ENCODE measurements around the gene ICAM2.

Gene ICAM2

DNA sequence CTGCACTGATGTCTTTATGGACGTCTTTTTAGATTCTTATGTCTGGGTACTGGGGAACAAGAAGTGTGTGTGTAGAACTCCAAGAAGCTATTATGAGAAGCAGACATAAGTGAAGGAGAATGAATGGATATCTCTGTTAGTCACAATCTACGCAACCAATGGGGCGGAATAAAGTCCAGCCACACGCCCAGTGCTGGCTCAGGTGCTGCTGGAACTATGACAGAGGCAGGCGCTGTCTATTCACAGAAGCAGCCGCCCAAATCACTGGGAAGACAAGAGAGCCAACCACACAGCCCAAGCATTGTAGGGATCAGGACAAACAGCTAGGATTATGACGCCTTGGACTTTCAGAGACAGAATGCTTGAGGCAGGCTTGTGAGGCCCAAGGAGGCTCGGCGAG, 43.9 kb upstream of the ICAM2 start:
- H3K4me3 ChIP-seq (ENCODE audit: low read depth, low read length): no peak overlapping the region
- TF ChIP-seq, protein P1, sequence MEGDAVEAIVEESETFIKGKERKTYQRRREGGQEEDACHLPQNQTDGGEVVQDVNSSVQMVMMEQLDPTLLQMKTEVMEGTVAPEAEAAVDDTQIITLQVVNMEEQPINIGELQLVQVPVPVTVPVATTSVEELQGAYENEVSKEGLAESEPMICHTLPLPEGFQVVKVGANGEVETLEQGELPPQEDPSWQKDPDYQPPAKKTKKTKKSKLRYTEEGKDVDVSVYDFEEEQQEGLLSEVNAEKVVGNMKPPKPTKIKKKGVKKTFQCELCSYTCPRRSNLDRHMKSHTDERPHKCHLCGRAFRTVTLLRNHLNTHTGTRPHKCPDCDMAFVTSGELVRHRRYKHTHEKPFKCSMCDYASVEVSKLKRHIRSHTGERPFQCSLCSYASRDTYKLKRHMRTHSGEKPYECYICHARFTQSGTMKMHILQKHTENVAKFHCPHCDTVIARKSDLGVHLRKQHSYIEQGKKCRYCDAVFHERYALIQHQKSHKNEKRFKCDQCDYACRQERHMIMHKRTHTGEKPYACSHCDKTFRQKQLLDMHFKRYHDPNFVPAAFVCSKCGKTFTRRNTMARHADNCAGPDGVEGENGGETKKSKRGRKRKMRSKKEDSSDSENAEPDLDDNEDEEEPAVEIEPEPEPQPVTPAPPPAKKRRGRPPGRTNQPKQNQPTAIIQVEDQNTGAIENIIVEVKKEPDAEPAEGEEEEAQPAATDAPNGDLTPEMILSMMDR (IDR thresholded peaks at IDR 0.05; ENCODE audit: low read depth, low read length, missing control alignments): no peak
- no peak for DNase-seq (ENCODE audit: low read depth)
- in situ Hi-C loops (cut with HindIII; ENCODE audit: low sequenced_read_pairs): no loop called here

DNA sequence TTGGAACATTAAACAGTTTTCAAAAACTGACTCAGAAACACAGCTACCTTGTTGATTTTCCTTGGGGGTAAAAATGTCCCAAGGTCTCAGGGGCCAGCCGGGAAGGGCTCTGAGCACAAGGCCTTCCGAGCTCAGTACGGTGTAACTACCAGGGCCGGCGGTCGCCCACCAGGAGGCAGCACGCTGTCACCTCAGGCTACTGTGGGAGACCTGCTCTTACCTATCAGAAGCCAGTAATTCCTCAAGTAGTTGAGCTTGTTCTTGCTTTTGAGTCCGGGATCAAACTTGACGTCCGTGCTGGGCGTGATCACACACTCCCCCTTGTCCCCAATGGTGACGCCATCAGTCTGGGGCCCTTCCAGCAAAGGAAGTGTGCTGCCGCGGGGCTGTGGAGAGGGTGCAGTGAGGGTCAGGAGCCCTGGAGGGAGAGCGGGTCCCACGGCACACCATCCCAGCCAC, 43.4 kb upstream of the ICAM2 start:
- no peak for DNase-seq (ENCODE audit: low read depth)
- in situ Hi-C loops (cut with HindIII; ENCODE audit: low sequenced_read_pairs): no loop called here
- H3K4me3 ChIP-seq (ENCODE audit: low read depth, low read length): no peak overlapping the region
- TF ChIP-seq, protein P1 (IDR thresholded peaks at IDR 0.05; ENCODE audit: low read depth, low read length, missing control alignments): peak; percentile 34

DNA sequence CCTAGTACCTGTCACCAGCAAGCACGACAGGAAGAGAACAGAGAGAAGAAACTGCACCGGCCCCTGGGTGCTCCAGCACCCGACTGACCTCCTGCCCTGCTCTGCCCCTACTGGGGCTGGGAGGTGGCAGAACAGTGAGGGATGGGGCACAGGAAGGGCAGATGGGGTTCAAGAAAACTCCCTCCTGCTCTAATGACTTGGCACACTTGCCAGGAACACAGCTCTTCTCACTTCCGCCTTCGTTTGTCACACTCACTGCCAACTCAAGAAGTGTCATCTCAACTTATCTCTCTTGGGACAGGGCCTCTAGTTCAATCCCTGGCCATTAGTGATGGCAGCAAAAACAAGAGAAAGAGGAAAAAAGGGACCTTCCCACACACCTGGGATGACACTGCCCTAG, 42.7 kb upstream of the ICAM2 start:
- in situ Hi-C loops (cut with HindIII; ENCODE audit: low sequenced_read_pairs): no loop called here

DNA sequence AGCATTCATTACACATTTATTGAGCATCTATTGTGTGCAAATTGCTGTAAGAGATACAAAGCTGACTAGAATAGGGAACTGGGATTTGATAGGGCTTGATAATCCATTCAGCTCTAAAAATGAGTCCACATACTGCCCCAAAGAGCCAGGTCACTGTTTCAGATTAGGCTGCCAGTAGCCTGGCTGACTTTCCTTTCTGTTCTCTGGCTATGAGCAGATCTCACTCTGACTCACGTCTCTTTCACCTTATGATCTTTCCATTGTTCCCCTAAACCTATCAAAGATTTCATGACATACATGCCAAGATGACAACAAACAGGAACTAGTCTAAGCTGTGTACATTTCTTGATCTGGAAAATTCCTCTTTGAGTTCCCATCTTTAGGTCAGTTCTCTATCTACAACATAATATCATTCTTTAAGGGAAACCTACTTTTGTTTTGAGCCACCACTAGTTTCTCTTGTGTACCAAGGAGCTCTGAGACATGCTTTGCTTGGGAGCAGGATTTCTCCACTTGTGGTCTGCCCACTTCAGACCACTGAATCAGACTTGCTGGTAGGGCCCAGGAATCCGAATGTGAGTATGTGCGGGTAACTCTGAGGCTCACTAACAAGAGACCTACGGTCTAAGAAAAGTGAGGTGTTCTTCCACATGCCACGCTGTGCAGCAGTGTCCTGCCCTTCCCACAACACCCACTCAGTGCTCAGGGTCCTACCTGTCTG, 40.9 kb upstream of the ICAM2 start:
- in situ Hi-C loops (cut with HindIII; ENCODE audit: low sequenced_read_pairs): no loop called here
- DNase-seq (ENCODE audit: low read depth): no peak
- no peak overlapping the region for H3K4me3 ChIP-seq (ENCODE audit: low read depth, low read length)
- TF ChIP-seq, protein P1 (IDR thresholded peaks at IDR 0.05; ENCODE audit: low read depth, low read length, missing control alignments): no peak

More for the DNA sequence above, 42.7 kb upstream of the ICAM2 start:
- H3K4me3 ChIP-seq (ENCODE audit: low read depth, low read length): no peak overlapping the region
- TF ChIP-seq, protein P1 (IDR thresholded peaks at IDR 0.05; ENCODE audit: low read depth, low read length, missing control alignments): no peak
- DNase-seq (ENCODE audit: low read depth): no peak

DNA sequence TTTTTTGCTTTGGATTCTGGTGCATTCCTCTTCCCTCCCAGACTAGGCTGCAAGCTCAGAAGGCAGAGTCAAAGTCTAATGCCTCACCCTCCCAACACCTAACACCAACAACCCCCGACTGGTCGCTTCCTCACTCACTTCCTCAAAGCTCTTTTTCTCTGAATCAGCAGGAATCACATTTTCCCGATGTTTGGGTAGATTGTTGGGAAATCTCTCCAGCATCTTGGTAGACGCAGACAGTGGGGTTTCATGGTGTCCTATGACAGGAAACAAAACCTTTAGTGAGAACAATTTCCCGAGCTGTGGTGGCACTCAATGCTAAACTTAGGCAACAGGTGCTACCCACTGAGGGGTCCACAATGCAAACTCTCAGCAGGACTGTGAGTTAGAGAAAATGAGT, 39.9 kb upstream of the ICAM2 start:
- TF ChIP-seq, protein P1 (IDR thresholded peaks at IDR 0.05; ENCODE audit: low read depth, low read length, missing control alignments): no peak
- no peak overlapping the region for H3K4me3 ChIP-seq (ENCODE audit: low read depth, low read length)
- in situ Hi-C loops (cut with HindIII; ENCODE audit: low sequenced_read_pairs): no loop called here
- DNase-seq (ENCODE audit: low read depth): no peak

DNA sequence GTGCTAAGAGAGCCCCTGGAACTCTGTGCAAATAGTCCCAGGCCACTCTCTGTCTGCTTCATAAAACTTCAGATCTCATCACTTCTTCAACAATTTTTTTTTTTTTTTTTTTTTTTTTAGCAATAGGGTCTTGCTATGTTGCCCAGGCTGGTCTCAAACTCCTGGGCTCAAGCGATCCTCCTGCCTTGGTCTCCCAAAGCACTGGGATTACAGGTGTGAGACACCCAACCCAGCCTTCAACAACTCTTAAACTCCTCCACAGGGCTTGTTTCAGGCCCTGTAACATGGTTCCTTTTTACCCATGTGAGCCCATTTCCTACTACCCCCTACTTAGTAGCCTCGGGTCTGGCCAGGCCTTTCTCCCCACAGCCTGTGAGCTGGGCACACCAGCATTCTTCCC, 39.3 kb upstream of the ICAM2 start:
- TF ChIP-seq, protein P1 (IDR thresholded peaks at IDR 0.05; ENCODE audit: low read depth, low read length, missing control alignments): no peak
- no peak for DNase-seq (ENCODE audit: low read depth)
- in situ Hi-C loops (cut with HindIII; ENCODE audit: low sequenced_read_pairs): no loop called here
- no peak overlapping the region for H3K4me3 ChIP-seq (ENCODE audit: low read depth, low read length)

Data from astrocyte of the cerebellum (primary cell).